Measurements from ENCODE around the gene TSPYL4.

DNA sequence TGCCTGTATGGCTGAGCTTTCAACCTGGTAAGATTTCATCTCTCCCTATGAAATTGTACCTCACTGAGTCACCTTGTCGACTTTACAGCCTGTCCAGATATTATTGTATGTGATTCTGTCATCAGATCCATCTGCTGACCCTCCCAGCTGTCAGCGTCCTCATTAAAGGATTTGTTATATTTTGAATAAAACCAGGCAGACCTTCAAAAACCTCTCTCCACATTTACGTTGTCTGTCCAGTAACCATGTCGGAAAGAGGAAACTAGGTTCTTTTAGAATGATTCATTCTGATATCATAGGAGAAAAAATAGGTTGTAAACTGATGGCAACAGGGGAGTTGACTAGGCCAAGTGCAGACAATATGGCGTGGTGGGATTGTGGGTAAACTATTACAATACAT is 38.5 kb downstream of the TSPYL4 start:
- TF ChIP-seq EZH2 (IDR thresholded peaks at IDR 0.05; ENCODE audit: insufficient read depth, low read length) (no peak), CTCF (IDR thresholded peaks at IDR 0.05; ENCODE audit: insufficient read depth, low read depth, low read length) (no peak)
